ENCODE data around the gene SLC2A11. TPM values are rescaled to one million over a fixed set of nuclear protein-coding genes. Genes with fewer than 3 reads are reported as not detected.

SLC2A11 gene
- total and polyA plus RNA-seq, 9 of the 15 experiments (the other 6 are each of a cell fraction or from before 2014, with no cell fraction given) = 0.44 to 2.7 (median 2.1) TPM

GRCh38 chr22:23913661-23914353, 56.1 kb downstream of the SLC2A11 start (continued):
- TF ChIP-seq, protein P1, sequence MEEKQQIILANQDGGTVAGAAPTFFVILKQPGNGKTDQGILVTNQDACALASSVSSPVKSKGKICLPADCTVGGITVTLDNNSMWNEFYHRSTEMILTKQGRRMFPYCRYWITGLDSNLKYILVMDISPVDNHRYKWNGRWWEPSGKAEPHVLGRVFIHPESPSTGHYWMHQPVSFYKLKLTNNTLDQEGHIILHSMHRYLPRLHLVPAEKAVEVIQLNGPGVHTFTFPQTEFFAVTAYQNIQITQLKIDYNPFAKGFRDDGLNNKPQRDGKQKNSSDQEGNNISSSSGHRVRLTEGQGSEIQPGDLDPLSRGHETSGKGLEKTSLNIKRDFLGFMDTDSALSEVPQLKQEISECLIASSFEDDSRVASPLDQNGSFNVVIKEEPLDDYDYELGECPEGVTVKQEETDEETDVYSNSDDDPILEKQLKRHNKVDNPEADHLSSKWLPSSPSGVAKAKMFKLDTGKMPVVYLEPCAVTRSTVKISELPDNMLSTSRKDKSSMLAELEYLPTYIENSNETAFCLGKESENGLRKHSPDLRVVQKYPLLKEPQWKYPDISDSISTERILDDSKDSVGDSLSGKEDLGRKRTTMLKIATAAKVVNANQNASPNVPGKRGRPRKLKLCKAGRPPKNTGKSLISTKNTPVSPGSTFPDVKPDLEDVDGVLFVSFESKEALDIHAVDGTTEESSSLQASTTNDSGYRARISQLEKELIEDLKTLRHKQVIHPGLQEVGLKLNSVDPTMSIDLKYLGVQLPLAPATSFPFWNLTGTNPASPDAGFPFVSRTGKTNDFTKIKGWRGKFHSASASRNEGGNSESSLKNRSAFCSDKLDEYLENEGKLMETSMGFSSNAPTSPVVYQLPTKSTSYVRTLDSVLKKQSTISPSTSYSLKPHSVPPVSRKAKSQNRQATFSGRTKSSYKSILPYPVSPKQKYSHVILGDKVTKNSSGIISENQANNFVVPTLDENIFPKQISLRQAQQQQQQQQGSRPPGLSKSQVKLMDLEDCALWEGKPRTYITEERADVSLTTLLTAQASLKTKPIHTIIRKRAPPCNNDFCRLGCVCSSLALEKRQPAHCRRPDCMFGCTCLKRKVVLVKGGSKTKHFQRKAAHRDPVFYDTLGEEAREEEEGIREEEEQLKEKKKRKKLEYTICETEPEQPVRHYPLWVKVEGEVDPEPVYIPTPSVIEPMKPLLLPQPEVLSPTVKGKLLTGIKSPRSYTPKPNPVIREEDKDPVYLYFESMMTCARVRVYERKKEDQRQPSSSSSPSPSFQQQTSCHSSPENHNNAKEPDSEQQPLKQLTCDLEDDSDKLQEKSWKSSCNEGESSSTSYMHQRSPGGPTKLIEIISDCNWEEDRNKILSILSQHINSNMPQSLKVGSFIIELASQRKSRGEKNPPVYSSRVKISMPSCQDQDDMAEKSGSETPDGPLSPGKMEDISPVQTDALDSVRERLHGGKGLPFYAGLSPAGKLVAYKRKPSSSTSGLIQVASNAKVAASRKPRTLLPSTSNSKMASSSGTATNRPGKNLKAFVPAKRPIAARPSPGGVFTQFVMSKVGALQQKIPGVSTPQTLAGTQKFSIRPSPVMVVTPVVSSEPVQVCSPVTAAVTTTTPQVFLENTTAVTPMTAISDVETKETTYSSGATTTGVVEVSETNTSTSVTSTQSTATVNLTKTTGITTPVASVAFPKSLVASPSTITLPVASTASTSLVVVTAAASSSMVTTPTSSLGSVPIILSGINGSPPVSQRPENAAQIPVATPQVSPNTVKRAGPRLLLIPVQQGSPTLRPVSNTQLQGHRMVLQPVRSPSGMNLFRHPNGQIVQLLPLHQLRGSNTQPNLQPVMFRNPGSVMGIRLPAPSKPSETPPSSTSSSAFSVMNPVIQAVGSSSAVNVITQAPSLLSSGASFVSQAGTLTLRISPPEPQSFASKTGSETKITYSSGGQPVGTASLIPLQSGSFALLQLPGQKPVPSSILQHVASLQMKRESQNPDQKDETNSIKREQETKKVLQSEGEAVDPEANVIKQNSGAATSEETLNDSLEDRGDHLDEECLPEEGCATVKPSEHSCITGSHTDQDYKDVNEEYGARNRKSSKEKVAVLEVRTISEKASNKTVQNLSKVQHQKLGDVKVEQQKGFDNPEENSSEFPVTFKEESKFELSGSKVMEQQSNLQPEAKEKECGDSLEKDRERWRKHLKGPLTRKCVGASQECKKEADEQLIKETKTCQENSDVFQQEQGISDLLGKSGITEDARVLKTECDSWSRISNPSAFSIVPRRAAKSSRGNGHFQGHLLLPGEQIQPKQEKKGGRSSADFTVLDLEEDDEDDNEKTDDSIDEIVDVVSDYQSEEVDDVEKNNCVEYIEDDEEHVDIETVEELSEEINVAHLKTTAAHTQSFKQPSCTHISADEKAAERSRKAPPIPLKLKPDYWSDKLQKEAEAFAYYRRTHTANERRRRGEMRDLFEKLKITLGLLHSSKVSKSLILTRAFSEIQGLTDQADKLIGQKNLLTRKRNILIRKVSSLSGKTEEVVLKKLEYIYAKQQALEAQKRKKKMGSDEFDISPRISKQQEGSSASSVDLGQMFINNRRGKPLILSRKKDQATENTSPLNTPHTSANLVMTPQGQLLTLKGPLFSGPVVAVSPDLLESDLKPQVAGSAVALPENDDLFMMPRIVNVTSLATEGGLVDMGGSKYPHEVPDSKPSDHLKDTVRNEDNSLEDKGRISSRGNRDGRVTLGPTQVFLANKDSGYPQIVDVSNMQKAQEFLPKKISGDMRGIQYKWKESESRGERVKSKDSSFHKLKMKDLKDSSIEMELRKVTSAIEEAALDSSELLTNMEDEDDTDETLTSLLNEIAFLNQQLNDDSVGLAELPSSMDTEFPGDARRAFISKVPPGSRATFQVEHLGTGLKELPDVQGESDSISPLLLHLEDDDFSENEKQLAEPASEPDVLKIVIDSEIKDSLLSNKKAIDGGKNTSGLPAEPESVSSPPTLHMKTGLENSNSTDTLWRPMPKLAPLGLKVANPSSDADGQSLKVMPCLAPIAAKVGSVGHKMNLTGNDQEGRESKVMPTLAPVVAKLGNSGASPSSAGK (IDR thresholded peaks at IDR 0.05) = peak; percentile 48; the same call in 1 of the 2 replicates
- peak; percentile 33; the same call in 1 of the 2 replicates for TF ChIP-seq NFRKB (IDR thresholded peaks at IDR 0.05; ENCODE audit: low read depth)
- peak; percentile 23; the same call in 1 of the 2 replicates for TF ChIP-seq CREM (IDR thresholded peaks at IDR 0.05; ENCODE audit: low read depth)
- peak; percentile 84 for TF ChIP-seq POLR2G (IDR thresholded peaks at IDR 0.05; ENCODE audit: low read depth, low read length)
- TF ChIP-seq FOXK2 (conservative IDR thresholded peaks at IDR 0.05 in 1 of 2, IDR thresholded peaks at IDR 0.05 in 1 of 2; ENCODE audit: low read depth in 2 of 2) = 0 out of 4 replicates have a peak, but pooled peaks of 1 of the 2 experiments have one; percentile 52
- TF ChIP-seq U2AF1 (optimal IDR thresholded peaks at IDR 0.05; ENCODE audit: low read depth, low read length) = no peak
- 0 out of 2 replicates have a peak, but pooled peaks have one; percentile 12 for TF ChIP-seq EP400 (IDR thresholded peaks at IDR 0.05)
- peak; percentile 71 for TF ChIP-seq NFIC (IDR thresholded peaks at IDR 0.05)
- peak; percentile 51 for TF ChIP-seq MAX (CRISPR knock-in tag; IDR thresholded peaks at IDR 0.05)
- TF ChIP-seq POLR2AphosphoS5 (IDR thresholded peaks at IDR 0.05; ENCODE audit: control insufficient read depth, insufficient read depth, low read depth, low read length) = 0 out of 2 replicates have a peak, but pooled peaks have one; percentile 12
- TF ChIP-seq ZNF143 (CRISPR knock-in tag; IDR thresholded peaks at IDR 0.05) = peak; percentile 69; the same call in 1 of the 2 replicates
- TF ChIP-seq OTX1 (CRISPR knock-in tag; IDR thresholded peaks at IDR 0.05) = 0 out of 2 replicates have a peak, but pooled peaks have one; percentile 47
- TF ChIP-seq RBM39 (optimal IDR thresholded peaks at IDR 0.05; ENCODE audit: low read depth, low read length) = no peak
- TF ChIP-seq POLR2H (tag; IDR thresholded peaks at IDR 0.05; ENCODE audit: low read depth) = peak; percentile 21; the same call in 1 of the 2 replicates
- no peak for TF ChIP-seq ATF4 (CRISPR knock-in tag; IDR thresholded peaks at IDR 0.05)
